Endothelial cell of coronary artery (primary cell): ENCODE data around the gene CALCOCO1. TPM values are rescaled to one million over a fixed set of nuclear protein-coding genes. Genes with fewer than 3 reads are reported as not detected.

Experiments
- total RNA-seq: library from RNA; depleted of rRNA; stranded (reverse); fragments of >200 nt; gene quantifications from 2 replicates; pipeline ENCODE4 v1.2.3, GENCODE V29; 2014

Gene CALCOCO1, protein sequence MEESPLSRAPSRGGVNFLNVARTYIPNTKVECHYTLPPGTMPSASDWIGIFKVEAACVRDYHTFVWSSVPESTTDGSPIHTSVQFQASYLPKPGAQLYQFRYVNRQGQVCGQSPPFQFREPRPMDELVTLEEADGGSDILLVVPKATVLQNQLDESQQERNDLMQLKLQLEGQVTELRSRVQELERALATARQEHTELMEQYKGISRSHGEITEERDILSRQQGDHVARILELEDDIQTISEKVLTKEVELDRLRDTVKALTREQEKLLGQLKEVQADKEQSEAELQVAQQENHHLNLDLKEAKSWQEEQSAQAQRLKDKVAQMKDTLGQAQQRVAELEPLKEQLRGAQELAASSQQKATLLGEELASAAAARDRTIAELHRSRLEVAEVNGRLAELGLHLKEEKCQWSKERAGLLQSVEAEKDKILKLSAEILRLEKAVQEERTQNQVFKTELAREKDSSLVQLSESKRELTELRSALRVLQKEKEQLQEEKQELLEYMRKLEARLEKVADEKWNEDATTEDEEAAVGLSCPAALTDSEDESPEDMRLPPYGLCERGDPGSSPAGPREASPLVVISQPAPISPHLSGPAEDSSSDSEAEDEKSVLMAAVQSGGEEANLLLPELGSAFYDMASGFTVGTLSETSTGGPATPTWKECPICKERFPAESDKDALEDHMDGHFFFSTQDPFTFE
- total RNA-seq, result 50.7 and 71.8 TPM in 2 replicates

DNA sequence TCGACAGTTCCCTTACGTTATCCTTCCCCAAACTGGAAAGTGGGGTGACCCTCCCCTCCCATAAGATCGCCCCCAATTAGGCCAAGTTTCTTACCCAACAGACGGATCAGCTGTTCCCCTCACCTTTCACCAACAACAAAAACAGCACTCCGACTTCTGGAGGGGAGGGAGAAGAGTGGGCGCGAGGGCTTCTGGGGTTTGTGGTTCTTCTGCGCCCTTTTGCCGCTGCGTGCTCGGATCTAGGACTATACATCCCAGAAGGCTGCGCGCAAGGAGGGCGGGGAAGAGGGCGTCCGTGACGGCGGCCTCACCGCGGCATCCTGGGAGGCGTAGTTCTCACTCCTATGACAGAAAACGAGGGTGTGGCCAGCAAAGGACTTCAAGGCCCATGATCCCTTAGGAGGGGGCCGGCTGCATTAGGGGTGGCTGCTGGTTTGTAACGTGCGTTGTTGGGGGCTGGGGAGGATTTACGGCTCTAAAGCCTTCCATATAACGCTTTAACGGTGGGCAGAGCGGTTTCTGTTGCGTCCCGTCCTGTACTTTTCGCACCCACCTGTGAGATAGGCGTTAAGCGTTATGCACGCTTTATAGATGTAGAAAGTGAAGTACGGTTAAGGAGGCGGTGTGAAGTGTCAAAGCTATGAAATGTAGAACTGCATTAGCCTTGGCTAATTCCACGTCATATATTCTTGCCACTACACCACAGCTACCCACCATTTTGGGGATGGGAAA, at the start of gene CALCOCO1:
Gene CALCOCO1 (minus strand): TSS at position 143 of the 732 bp plus-strand sequence. CDS start 2,210 bp downstream, outside the sequence.

DNA sequence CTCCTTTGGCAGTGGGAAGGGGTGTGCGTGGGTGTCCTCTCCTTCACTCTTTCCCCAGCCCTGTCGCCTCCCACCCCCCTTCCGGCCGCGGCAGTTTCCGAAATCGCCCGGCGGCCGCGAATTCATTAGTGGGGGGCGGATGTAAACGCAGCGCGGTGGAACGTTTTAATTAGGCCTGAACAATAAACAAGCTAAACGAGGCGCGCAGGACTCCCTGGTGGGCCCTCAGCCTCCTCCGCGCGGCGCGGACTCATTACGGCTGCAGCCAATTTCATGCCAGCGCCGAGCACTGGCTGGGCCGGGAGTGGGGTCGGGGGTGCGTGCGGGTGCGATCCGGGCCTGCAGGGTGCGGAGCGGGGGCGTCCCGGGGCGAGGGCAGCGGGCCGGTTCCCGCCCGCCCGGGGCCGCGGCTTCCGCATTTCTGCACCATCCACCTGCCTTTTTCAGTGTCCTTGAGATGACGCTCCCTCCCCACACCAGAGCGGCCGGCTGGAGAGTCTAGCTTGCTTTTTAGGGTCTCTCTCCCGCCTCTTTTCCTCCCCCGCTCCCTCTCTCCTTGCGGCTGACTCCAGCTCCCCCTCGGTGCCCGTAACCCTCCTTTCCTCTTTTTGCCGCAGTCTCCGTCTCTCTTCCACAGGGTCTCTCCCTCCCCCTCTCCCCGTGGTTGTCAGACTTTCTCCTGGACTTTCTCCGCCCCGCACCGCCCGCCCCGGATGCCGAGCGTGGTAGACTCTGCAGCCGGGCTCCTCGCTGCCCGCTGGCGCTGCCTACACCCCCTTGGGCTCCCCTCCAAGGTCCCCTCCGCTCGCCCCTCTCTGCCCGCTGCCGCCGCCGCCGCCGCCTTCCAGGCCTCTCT, 24.3 kb upstream of the CALCOCO1 start, which contains the start of gene CISTR:
Gene CISTR (minus strand): TSS at position 644 of the 856 bp plus-strand sequence.

DNA sequence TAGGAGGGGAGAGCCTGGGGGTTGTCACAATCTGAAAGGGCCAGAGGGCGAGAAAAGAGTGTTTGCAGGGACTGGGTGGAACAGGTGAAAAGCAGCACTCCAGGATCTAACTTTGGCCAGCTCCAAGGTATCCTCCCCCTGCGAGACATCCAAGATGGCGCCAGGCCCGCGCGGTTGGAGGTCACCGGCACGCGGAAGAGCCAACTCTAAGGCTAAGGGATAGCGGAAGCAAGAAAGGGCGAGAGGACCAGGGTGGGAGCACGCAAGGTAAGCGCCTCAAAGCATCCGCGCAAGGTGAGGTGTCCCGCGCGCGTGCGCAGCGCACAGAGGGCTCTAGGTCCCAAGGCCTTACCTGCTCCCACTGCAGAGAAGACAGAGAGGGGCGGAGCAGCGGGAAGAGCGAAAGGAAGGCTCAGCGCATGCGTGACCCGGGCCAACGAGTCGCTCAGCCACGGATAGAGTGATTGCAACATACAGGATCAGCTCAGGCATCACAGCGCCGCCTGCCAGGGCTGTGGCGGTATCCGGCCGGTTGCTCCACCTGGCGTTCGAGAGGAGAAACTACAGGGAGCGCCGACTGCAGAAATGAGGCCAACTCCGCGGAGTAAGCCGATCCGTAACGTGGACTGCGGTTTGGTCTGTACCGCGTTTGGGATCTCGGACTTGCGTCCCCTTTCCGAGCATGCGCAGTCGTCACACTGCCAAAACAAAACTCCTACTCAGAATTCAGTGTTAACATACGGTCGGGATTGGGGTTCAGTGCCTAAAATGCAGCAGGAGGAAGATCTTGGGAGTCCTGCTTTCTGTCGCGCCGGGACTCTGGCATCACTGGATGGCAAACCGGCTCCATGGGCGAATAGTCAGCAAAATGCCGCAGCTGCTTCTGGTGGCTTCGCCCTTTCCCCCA, 51.3 kb downstream of the CALCOCO1 start, which contains the start of gene ATP5MC2:
Gene ATP5MC2 (minus strand): TSS at position 383 of the 907 bp plus-strand sequence. CDS start 3,469 bp downstream, outside the sequence.

Other genes with a start within 250 kb of the CALCOCO1 start
- gene MAP3K12, start 228.0 kb downstream of the CALCOCO1 start, total RNA-seq, result 15.9 and 18.9 TPM in 2 replicates
- gene TARBP2, start 226.2 kb downstream of the CALCOCO1 start, total RNA-seq, result 42.1 and 49.3 TPM in 2 replicates
- not detected in 2 replicates for gene NPFF, start 220.0 kb downstream of the CALCOCO1 start, total RNA-seq
- gene ATF7, start 101.1 kb downstream of the CALCOCO1 start, total RNA-seq, result 8.4 and 9.2 TPM in 2 replicates
- gene ATP5MC2, start 51.4 kb downstream of the CALCOCO1 start, total RNA-seq, result 121 and 123 TPM in 2 replicates
- gene CISTR, start 24.5 kb upstream of the CALCOCO1 start, total RNA-seq, result not detected in 2 replicates
- gene HOXC13, start 211.4 kb upstream of the CALCOCO1 start, total RNA-seq, result not detected in 2 replicates
- gene HOXC12, start 227.5 kb upstream of the CALCOCO1 start, total RNA-seq, result not detected in 2 replicates
- gene HOXC11, start 245.7 kb upstream of the CALCOCO1 start, total RNA-seq, result not detected in 2 replicates
- gene HOTAIR, start 247.5 kb upstream of the CALCOCO1 start, total RNA-seq, result not detected in 2 replicates